C4-2B (cell line): ENCODE results near the gene LMAN2L.

ENCODE experiments used
- H3K27ac ChIP-seq: fragments of 450-650 bp; 2 replicates; pipeline ENCODE4 v1.5.1; 2017
- CTCF ChIP-seq: fragments of 450-650 bp; conservative IDR thresholded peaks from 2 replicates; pipeline ENCODE4 v1.5.1; 2017; ENCODE audit warnings: mild to moderate bottlenecking
- ZFX ChIP-seq: fragments of 450-650 bp; IDR thresholded peaks from 2 replicates; pipeline ENCODE4 v1.6.1; 2017

LMAN2L gene

GRCh38 chr2:96695602-96696001, 44.3 kb downstream of the LMAN2L start:
- no peak overlapping the region for H3K27ac ChIP-seq
- TF ChIP-seq ZFX: no peak
- no peak for TF ChIP-seq CTCF

- no peak overlapping the region for H3K27ac ChIP-seq
- TF ChIP-seq CTCF (no peak), ZFX (no peak)
These were observed 44.9 kb downstream of the LMAN2L start for GRCh38 chr2:96694816-96695455.

GRCh38 chr2:96694279-96694678, 45.6 kb downstream of the LMAN2L start:
- TF ChIP-seq CTCF (no peak), ZFX (no peak)
- no peak overlapping the region for H3K27ac ChIP-seq

- no peak overlapping the region for H3K27ac ChIP-seq
- no peak for TF ChIP-seq CTCF
- no peak for TF ChIP-seq ZFX
These were observed 46.3 kb downstream of the LMAN2L start for GRCh38 chr2:96693286-96694200.

- no peak for TF ChIP-seq ZFX
- TF ChIP-seq CTCF: no peak
These were observed 47.5 kb downstream of the LMAN2L start for GRCh38 chr2:96692094-96692971.

GRCh38 chr2:96691022-96691612, 48.7 kb downstream of the LMAN2L start:
- H3K27ac ChIP-seq: no peak overlapping the region
- TF ChIP-seq ZFX: no peak
- no peak for TF ChIP-seq CTCF

More at GRCh38 chr2:96692094-96692971, 47.5 kb downstream of the LMAN2L start:
- H3K27ac ChIP-seq: no peak overlapping the region
